GM19455 (cell line): ENCODE measurements around the gene PRKN.
"Not testable (repeated sequence)": the region's sequence is repeated elsewhere in the genome, so short reads cannot be mapped to it uniquely, and the experiment has no call there.

Source experiments
- ATAC-seq: cut with Tn5 transposase; IDR thresholded peaks from one replicate; pipeline ENCODE4 v1.9.1; 2021; ENCODE audit not compliant: unreplicated experiment

Gene PRKN

DNA sequence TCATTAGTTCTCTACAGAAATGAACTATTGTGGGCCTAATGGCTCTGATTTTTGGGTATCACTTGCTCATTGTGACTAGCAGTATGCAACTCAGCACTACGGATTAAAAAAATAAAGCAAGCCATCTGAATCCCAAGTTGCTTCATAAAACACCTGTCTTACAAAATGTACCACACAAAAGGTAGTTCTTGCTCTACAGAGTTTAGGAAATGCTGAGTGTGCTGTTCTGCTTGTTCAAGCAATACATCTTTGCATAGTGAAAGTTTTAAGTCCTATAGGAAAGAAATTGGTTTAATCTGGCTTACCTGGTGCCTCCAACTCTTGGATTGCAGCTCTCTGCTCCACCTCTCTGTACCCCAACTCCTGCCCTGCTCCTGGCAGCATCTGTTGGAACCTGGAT is 1187.0 kb downstream of the PRKN start:
- no peak for ATAC-seq

DNA sequence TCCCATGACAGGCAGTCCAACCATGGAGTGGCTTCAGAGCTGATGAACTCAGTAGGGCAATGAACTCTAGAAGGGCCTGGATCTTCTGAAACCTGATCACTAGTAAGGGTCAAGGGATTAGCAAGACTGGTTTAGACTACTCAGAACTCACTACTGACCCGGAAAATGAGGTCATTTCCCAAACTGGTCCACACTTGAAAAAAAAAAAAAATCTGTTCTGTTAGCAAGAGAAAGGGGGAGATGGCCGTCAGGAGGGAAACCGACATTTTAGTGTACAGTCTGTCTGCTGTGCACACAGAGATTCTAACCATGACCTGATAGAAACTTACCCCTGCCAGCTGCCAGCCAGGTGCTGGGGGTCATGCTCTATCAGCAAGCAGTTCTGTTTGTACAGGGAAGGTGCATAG is 1191.3 kb downstream of the PRKN start:
- no peak for ATAC-seq

DNA sequence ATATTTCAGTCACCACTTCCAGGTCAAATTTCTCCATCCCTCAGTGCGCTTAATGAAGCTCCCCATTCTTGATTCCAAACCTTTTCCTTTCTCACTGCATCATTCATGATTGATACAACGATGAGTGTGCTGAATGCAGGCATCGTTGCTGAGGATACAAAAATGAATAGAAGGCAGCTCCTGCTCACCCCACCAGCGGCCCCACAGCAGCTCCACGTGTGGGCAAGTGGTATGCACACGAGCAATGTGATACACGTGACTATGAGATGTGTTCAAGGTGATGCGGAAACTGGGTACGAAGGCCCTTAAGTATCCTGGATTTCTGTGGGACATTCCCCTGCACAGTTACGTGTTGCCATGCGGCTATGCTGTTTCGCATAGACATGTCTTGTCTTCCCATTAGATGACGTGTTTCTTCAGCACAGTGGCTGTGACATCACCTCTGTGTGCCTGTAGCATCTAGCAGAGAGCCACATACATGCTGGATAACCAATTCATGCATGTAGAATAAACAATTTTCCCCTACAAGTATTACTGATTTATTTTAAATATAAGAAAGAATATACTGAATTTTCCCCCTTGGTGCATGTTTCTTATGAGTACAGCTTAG is 1193.2 kb downstream of the PRKN start:
- no peak for ATAC-seq

DNA sequence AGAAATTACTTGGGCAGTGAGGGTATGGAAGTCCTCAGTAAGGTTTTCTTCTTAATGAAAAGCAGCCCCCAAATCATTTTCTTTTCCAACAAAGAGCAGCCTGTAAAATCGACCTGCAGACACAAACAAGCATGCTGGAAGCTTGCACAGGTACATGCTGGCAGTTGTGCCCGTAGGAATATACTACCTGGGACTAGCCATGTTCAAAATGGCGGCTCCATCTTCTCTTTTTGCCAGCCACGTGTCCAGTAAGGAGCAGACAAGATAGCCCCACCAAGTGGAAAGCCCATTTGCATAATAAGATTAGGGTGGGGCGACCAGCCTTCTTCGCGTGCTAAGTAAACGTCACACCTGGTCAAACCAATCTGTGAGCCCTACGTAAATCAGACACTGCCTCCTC is 1194.3 kb downstream of the PRKN start:
- ATAC-seq, result no peak

GRCh38 chr6:161532536-161532935 is 1195.0 kb downstream of the PRKN start:
- no peak for ATAC-seq

DNA sequence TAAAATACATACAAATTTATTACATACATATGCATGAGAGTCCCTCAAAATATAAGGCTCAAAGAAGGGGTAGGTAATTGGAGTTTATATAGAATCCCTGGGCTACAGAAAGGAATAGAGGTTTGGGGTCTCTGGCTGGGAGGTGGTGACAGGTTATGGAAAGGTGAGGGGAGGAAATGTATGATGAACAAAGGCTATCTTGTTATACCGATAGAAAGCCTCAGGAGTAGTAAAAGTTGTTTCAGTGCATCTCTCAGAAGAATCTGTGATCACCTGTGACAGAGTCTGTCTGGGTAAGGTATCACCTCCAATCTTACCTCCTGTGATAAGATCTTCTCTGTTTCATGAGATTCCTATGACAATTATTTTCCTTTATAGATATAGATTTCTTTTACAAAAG is 1200.8 kb downstream of the PRKN start:
- no peak for ATAC-seq

- ATAC-seq, result no peak
These were observed 1204.2 kb downstream of the PRKN start for GRCh38 chr6:161523362-161523761.

DNA sequence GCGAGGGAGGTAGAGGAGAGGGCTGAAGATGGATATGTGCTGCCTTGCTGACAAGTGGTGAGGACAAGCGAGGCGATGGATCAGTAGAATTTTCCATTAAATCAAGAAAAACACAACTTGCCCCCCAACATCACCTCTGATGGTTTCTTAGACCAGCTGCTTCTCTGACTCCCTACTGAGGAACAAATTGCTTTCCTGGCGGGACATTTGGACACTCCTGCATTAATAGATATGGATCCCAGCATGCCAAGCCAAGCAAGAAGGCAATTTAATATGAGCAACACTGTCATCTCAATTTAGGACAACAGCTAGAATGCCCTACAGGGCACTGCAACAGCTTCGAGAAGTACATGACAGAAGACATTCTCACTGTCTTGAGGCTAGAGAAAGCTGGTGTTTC is 1205.3 kb downstream of the PRKN start:
- ATAC-seq, result no peak

DNA sequence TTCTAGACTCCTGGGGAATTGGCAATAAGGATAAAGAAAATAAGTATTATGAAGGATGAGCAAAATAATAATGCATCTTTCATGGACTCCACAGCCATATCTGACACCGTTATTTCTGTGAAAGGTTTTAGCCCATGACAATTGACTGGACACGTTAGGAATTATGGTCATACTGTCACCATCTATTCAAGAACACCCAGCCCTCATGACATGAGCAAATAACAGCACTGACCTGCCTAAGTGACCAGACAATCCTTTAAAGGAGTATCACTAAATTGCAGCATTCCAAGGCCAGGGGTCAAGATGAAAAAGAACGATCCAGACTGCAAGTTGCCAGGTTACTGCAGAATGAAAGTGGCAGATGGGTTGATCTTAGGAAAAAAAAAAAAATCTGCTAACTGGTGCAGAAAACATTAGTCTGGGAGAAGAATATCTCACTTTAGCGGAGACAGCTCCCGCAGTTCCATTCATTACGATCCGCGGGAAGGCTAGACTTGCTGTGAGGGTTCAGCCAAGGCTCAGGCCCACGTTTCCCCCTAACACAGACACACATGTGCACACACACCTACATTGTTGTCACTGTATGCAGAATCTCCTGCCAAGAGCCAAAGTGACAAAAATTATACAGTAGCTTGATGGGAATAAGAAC is 1216.0 kb downstream of the PRKN start:
- no peak for ATAC-seq

GRCh38 chr6:161508341-161508740 is 1219.2 kb downstream of the PRKN start:
- ATAC-seq, result no peak

DNA sequence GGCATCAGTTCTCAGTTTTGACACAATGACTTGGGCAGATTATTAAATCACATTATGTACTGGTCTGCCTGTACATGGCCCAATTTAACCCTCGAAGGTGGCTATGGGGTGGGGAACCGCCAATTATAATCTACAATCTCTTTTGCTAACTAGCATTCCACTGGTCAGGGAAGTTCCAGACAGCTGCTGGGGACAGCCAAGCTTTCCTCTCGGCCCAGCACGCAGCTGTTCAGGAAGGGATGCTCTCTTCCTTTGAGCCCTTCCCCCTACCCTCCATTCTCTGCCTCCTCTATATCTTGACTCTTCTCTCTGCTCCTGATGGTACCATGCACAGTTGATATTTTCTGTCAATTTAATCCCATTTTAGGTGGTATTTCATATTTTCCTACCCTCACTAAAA is 1220.2 kb downstream of the PRKN start:
- no peak for ATAC-seq

- ATAC-seq, result no peak
These were observed 1224.0 kb downstream of the PRKN start for GRCh38 chr6:161503570-161503969.

DNA sequence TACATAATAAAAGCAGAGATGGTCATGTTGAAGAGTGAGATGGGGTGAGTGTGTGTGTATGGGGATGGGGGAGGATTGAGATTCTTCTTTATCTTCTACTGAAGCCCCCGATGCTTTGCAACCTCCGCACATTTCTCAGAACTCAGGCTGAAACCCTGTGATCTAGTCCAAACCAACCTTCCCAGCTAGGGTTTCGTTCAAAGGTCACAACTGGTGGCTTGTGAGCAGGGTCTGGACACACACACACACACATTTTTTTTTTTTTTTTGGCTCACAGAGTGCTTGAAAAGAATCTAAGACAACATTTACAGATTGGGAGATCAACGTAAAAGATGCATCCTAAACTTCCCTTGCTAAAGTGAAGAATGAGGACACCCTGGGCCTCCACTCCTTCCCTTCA is 1228.7 kb downstream of the PRKN start:
- no peak for ATAC-seq

- no peak for ATAC-seq
These were observed 1229.2 kb downstream of the PRKN start for GRCh38 chr6:161498359-161498758.

DNA sequence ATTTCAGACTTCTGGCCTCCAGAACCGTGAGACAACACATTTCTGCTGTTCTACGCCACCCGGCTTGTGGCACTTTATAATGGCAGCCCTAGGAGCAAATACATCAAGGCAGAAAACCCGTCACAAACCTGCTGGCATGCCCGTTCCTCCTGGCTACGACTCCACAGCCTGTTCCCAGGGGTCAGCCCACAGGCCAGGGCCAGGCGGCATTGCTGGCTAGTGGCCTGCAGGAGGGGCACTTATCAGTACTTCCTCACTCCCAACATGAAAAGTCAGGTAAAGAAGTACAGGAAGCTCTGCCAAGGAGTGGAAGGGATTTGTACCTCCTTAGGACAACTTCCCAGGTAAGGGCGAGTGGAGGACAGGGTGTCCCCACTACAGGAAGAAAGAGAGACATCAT is 1230.6 kb downstream of the PRKN start:
- no peak for ATAC-seq

- ATAC-seq, result not testable (repeated sequence)
These were observed 1231.3 kb downstream of the PRKN start for GRCh38 chr6:161496271-161496670.

- ATAC-seq, result no peak
These were observed 1233.0 kb downstream of the PRKN start for GRCh38 chr6:161494566-161494965.

DNA sequence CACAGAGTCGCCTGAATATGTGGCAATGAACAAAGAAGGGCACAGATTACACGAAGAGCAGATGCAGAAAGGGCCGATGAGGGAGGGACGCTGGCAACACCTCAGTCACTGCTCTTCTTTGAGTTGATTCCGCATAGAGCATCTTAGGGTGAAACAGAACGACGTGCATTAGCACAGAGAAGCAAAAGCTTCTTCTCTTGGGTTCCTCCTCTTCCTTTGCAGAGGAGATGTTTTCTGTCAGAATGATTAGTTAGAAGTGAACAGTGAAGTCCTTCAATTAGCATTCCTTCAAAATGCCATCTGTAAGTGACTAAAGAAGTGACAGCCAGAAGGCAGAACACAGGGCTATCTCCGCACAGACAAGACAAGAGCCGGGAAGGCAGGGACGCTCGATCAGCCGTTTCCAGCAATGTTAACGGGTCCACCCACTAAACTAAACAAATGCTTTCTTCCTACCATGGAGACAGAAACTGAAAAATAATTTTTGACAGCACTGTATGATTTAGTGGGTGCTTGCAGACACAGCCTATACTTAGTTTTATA is 1233.9 kb downstream of the PRKN start:
- no peak for ATAC-seq

DNA sequence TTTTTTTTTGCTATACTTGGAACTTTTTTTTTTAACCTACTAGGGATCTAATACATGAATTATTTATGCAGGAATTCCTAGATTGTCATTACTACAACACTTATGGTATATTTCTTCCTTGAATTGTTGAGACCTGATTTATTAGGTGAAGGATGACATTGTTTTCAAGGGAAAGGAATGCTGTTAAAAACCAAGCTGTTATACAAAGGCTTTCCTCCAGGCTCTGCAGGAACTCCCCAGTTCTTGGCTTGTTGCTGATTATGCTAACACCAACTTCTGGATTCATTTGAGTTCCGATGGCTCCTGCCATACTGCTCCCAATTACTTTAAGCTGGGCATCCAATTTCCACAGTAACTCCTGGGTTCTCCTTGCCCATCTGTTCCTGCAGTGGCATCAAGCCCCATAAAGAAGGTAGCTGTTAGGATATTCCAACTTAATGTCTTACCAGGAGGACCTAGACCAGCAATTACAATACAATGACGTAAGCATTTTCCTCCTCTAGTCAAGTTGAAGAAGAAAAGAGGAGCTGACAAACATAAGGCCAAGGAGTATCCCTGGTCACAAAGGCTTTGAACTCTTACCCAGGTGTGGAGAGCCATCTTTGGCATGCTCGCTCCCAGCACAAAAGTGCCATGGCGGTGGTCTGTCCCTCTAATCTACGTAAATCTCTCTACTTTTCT is 1237.8 kb downstream of the PRKN start:
- no peak for ATAC-seq

DNA sequence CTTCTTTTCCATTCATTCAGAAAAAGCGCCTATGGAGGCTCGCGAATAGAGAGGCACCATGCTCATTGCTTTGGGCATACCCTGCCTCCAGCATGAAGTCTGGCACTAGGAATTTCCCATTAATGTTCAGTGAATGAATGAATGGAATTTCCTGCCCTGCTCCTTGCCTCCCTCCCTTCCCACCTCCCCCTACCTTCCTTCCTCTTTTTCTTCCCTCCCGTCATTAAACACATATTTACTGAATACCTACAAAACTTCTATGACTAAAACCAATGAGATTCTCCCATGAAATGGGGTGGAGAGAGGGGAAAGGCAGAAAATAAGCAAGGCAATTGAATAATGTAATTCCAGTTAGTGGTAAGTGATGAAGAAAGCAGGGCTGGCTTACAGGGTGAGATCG is 1239.9 kb downstream of the PRKN start:
- no peak for ATAC-seq

- ATAC-seq, result no peak
These were observed 1240.4 kb downstream of the PRKN start for GRCh38 chr6:161487217-161487531.
